GM21825 (cell line): Measurements from ENCODE around the gene LATS2.

Experiments
- ATAC-seq: cut with Tn5 transposase; IDR thresholded peaks from one replicate; pipeline ENCODE4 v1.9.1; 2021; ENCODE audit warnings: mild to moderate bottlenecking, moderate library complexity; ENCODE audit not compliant: unreplicated experiment

The LATS2 gene

GRCh38 chr13:20923272-20923671, 138.1 kb downstream of the LATS2 start:
- ATAC-seq, result no peak
